GM10266 (cell line): ENCODE measurements around the gene FRRS1.

Experiments used
- DNase-seq: peaks from one replicate; pipeline ENCODE4 v3.0.0; 2012; ENCODE audit errors: extremely low spot score
- CTCF ChIP-seq: IDR thresholded peaks from 2 replicates; pipeline ENCODE4 v1.5.1; 2012; ENCODE audit warnings: mild to moderate bottlenecking, low read depth; ENCODE audit not compliant: control insufficient read depth, insufficient read depth; ENCODE audit errors: missing control alignments

Gene FRRS1

GRCh38 chr1:99681583-99681982 is 84.9 kb downstream of the FRRS1 start:
- TF ChIP-seq CTCF = peak; percentile 5
- no peak for DNase-seq

GRCh38 chr1:99680270-99680669 is 86.2 kb downstream of the FRRS1 start:
- no peak for DNase-seq
- no peak for TF ChIP-seq CTCF

- DNase-seq = no peak
Measured at GRCh38 chr1:99677416-99677815, 89.0 kb downstream of the FRRS1 start.

GRCh38 chr1:99676876-99677275 is 89.6 kb downstream of the FRRS1 start:
- DNase-seq = no peak
- no peak for TF ChIP-seq CTCF

More at GRCh38 chr1:99677416-99677815, 89.0 kb downstream of the FRRS1 start:
- no peak for TF ChIP-seq CTCF

- no peak for DNase-seq
- TF ChIP-seq CTCF = no peak
Measured at GRCh38 chr1:99675994-99676393, 90.4 kb downstream of the FRRS1 start.

- DNase-seq = no peak
- no peak for TF ChIP-seq CTCF
Measured at GRCh38 chr1:99675292-99675691, 91.1 kb downstream of the FRRS1 start.

GRCh38 chr1:99674115-99675064 is 92.0 kb downstream of the FRRS1 start:
- no peak for DNase-seq
- TF ChIP-seq CTCF = no peak
